GM19328 (cell line): Measurements from ENCODE around the gene NAPA.

ENCODE experiments used
- ATAC-seq: cut with Tn5 transposase; IDR thresholded peaks from one replicate; pipeline ENCODE4 v1.9.1; 2021; ENCODE audit warnings: mild to moderate bottlenecking, moderate library complexity; ENCODE audit not compliant: unreplicated experiment

NAPA gene

DNA sequence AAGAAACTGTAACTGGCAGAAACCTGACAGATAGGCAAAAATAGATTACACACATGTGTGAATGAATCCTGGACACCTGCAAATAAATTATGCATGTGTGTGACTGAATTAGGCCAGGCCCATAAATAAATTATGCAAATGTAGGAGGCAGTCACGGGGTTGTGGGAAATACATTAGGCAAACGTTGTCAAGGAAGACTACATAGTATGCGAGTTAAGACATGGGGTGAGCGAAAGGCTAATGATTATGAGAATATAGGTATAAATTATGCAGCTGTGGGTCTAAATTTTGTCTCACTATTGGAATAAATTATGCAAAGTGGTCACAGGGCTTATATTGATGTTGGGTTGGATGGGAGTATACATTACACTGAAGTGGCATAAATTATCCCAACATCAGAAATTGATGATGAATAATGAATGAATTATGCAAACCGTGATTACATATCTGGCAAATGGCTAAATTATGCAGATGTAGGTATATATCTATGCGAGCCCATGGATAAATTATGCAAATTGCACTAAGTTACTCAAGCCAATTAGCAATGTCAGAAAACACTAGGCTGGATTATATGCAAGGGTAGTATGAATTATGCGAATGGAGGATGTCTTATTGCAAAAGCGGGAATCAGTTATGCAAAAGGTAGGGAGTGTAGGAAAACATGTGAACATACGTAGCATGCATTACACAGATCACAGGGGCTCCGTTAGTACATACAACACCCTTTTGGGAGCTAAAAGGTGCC lies 50.0 kb downstream of the NAPA start:
- ATAC-seq = no peak

DNA sequence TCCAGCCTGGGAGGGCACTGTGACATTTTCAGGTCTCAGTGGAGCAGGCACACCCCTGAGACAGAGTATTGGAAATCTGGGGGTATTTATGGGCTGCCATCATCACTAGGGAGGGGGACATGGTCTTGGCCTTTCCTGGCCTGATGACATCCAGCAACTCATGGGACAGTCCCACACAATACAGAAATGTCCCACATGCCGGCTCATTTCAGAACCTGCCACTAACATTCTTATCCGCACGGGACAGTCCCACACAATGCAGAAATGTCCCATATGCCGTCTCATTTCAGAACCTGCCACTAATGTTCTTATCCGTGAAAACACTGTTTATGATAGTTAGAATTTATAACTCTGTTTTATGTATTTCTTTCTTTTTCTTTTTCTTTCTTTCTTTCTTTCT lies 53.0 kb downstream of the NAPA start:
- ATAC-seq = no peak

DNA sequence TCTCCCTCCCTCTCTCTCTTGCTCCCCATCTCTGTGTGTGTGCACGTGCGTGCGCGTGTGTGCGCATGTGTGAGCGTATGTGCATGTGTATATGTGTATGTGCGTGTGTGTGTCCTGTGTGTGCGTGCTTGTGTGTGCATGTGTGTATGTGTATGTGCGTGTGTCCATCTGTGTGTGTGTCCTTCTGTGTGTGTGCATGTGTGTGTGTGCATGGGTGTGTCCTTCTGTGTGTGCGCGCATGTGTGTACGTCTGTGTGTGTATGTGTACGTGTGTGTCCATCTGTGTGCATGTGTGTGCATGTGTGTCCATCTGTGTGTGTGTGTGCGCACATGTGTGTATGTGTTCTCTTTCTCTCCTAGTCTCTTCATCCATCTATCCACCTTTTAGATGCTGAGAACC lies 55.4 kb downstream of the NAPA start:
- ATAC-seq = no peak

DNA sequence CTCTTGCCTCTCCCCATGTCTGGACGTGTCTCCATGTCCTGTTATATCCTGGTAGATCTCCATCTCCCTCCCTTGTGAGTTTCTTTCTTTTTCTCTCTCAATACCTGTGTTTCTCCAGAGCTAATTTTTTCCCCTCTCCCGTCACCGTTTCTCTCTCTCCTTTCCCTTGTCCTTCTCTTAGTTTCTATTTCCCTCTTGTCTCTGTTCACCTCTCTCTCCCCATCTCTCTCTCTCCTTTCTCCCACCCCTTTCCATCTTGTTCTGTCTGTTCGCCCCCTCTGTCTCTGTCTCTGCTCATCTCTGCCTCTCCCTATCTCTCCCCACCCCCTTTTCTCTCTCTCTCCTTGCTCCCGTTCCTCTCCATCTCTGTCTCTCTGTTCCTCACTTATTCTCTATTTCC lies 56.2 kb downstream of the NAPA start:
- no peak for ATAC-seq

DNA sequence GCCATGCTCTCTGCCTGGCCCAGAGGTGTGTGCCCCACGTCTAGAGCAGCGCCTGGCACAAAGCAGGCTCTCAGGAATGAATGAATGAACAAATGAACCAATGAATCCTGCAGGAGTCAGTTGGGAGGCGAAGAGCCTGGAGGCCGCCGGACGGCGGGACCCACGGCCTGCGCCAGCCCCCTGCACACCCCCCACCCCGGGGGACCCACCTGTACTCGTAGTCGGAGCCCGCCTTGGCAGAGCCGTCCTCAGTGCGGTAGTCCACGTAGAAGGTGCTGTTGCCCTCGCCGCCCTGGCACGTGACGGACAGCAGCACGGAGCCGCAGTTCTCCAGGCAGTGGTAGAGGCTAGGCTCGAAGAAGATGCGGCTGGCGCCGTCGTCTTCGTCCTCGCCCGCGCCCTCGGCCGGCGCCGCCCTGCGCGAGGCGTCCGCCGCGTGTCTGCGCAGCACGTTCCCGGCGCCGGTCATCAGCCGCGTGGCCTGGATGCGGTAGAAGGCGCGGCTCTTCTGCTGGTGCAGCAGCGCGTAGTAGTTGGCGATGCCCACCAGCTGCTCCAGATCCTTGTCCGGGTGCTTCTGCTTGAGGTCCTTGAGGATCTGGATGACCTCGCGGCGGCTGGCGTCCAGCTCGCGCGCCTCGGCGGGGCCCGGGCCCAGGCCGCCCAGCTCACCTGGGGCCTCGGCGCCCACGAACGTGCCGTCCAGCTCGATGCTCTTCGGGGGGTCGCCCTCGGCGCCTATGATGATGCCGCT lies 58.0 kb downstream of the NAPA start:
- no peak for ATAC-seq

DNA sequence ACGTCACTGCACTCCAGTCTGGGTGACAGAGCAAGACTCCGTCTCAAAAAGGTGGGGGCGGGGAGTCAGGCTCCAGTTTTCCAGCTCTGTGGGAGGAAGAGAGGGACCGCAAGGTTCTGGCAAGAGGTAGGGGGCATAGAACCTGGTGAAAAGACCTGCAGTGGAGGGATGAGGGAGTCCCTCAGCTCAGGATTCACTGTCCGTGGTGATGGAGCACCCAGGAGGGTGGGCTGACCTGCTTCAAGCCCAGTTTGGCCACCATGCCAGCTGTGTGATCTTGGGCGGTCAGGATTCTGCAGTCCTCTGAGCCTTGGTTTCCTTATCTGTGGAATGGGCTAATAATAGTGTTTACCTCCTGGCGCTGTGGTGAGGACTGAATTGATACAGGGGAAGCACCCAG lies 64.4 kb downstream of the NAPA start:
- no peak for ATAC-seq

DNA sequence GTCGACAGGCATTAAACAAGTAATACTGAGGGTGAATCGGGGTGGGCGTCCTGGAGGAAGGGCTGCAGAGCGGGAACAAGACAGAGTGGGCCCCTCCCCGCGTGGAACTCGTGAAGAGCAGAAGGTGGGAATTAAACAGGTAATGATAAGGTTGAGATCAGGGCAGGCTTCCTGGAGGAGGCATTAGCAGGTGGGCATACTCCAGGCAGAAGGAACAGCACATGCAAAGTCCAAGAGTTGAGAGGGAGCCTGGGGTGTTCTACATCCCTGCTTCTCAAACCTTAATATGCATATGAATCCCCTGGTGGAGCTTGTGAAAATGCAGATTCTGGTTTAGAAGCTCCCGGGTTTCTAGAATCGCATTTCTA lies 66.5 kb downstream of the NAPA start:
- ATAC-seq = no peak

DNA sequence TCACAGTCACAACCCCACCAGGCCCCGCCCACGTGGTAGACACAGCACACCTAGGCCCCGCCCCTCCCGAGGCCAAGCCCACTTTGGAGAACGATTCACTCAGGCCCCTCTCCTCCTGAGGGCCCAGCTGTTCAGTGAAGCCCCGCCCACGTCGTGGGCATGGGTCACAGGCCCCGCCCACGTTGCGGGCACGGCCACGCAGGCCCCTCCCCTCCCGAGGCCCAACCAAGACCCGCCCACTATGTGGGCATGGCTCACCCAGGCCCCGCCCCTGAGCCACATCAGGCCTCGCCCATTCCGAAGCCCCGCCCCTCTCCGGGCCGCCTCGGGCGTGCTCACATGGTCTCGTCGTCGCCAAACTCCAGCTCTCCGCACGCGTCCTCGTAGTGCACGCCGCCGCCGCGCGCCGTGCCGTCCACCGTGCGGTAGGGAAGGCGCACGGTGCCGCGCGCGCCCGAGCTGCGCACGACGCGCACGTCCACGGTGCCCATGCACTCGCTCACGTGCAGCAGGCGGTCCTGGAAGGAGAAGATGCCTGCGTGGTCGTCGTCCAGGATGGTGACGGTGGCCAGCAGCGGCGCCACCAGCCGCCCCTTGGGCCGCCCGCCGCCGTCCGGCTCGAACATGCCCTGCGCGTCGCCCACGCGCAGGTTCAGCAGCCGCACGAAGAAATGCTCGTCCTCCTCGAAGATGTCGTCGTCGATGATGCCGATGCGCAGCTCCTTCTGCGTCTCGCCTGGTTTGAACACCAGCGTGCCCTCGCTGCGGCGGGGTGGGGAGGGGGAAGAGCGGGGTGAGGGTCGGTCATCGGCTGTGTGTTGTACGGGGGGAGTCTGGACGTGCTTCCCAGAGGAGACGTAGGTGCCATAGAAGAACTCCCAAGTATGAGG lies 67.1 kb downstream of the NAPA start:
- ATAC-seq = no peak

DNA sequence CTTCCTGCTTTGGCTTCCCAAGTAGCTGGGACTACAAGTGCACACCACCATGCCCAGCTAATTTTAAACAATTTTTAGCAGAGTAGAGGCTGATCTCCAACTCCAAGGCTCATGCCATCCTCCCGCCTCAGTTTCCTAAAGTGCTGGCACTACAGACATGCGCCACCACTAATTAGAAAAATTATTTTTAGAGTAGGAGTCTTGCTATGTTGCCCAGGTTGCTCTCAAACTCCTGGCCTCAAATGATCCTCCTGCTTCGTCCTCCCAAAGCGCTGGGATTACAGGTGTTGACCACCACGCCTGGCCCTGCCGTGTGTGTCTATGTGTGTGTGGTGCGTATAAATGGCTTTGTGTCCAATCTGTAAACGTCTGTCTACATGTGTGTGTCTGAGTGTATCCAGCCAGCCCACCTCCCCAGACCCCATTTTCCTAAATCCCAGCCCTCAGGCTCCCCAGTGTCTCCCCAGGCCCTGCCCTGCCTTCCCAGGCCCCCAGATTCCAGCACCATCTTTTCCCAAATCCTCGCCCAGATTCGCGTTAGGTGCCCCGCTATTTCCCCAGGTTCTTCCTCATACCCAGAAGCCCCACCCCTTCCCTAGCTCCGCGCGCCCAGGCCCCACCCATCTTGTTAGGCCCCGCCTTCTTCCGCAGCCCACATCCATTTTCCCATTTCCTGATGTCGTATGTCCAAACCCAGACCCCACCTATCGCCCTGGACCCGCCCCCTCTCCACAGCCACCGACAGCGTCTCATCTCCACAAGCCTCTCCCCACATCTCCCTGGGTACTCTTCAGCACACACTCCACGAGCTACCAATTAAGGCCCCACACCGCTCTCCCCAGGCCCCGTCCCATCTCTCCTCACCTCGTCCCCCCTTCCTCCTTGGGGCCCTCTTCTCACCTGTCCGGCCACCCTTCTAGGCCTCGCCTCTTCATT lies 68.1 kb downstream of the NAPA start:
- no peak for ATAC-seq

DNA sequence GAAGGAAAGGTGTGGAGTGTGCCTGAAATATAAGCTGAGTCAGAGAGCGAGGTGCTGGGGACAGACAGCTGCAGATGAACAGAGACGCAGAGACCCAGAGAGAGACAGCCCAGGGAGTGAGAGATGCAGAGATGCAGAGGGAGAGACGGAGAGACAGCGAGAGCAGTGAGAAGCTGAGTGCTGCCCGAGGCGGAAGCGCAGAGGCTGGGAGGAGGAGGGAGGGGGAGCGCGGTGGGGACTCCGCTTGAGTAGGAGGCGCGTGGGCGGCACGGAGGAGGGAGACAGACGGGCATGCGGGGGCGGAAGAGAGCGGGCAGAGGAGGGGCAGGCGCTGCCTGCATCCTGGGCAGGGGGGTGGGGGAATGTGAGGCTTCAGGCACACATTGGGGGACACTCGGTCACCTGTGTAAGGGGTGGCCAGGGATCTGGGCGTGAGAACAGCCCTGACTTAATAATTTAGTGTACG lies 68.9 kb downstream of the NAPA start:
- no peak for ATAC-seq

DNA sequence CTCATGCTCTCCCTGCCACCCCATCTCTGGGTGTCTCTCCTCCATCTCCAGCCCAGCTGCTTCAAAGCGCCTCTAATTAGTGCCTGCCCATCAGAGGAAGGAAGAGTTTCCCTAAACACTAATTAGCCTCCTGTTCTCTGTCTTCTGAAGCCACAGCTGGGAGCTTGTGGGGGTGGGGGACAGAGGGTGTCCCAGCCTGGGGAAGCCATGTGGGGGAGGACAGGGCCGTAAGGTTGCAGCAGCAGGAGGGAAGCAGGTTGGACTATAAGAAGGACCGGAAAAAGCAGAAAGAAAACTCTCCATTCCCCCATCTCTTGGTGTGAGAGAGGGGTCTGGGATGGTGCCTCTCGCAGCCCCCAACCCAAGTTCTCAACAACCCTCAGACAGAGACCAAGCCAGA lies 69.3 kb downstream of the NAPA start:
- ATAC-seq = no peak

DNA sequence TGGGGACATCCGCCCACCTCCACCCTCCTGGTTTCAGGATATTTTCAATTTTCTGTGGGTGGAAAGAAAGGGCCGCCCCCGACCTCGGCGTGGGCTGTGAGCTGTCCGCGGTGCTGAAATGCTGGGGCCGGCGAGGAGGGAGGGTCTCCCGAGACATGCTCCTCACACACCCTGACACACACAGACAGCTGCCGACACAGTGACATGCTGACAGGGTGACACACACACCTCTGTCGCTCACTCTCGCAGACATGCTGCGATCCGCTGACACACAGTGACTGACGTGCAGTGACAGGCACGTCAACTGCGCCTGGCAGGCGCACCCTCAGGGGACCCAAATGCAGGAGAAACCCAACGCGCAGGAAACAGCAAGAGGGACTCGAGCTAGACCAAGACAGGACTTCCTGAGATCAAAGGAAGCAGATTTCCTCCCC lies 70.5 kb downstream of the NAPA start:
- no peak for ATAC-seq

DNA sequence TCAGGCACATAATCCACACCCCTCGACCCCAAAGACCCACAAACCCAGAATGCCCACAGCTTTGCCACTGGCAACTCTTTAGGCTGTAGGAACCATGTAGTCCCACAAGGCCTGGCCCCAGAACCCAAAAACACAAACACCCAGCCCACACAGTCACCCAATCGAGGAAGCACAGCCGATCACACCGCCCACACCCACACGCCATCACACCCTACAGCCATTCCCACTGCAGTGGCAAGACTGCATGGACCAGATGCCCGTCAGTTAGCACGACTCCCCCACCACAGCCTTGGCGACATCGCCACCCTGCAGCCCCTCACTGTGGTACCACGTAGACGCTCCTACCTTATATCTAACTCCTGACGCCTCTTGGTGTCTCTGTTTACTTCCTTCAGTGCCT lies 71.5 kb downstream of the NAPA start:
- ATAC-seq = no peak

DNA sequence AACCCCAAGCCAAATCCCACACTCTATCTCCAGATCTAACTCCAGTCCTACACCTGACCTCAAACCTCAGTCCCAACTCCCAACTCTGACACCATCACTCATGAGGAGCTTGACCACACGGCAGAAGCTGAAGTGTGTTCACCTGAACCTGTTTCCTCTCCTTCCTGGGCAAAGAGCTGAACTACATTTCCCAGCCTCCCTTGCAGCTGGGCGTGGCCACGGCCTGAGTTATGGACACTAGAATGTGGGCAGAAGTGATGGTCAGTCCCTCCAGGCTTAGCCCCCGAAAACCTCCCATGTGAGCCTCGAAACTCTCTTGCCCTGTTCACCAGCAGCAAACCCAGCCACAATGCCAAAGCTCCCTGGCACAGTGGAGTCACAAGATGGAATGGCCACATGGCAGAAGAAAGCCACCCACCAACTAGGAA lies 76.1 kb downstream of the NAPA start:
- ATAC-seq = no peak
